Measurements from ENCODE around the gene RASSF1. TPM values are rescaled to one million over a fixed set of nuclear protein-coding genes. Genes with fewer than 3 reads are reported as not detected.

The RASSF1 gene
- total and polyA plus RNA-seq, 2 of the 4 experiments (the other 2 are of a cell fraction) = 17.4 to 53.4 TPM

DNA sequence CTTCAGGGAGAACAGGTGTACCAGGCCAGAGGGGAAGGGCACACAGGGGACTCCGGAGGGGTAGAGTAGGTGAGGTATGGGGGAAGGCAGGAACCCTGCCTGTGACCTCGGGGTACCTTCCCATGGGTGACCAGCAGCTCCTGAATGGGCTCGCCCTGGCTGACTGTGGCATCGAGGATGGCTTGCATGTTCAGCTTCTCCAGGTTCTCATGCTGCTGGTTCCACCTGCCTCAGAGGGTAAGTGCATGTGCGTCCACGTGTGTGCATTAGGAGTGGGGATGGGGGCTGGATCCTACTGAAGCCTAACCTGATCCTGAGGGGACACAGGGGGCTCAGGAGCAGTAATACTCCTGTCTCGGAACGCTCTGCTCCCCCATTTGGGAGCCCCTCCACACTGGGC, 4.4 kb upstream of the RASSF1 start:
- Histone ChIP-seq H4K20me1 (ENCODE audit: insufficient read depth, low read length) (peaks cover 2% of the 10 kb centered on the region), H3K18ac (ENCODE audit: low read depth, low read length) (no peak overlapping the region), H3K4me2 (ENCODE audit: low read depth, low read length) (peak overlapping the region; percentile 99), H3K79me1 (ENCODE audit: low read depth in 1 of 2, low read length in 2 of 2) (peaks cover 9 to 20% of the 10 kb centered on the region in 2 experiments), H2AK9ac (replicated peaks; ENCODE audit: low read depth, low read length, poor library complexity) (no peak overlapping the region), H3K9me3 (ENCODE audit: control insufficient read depth, insufficient read depth, low read length) (no peaks in the 10 kb centered on the region), H3K9me1 (ENCODE audit: insufficient read depth, low read length) (no peaks in the 10 kb centered on the region; the same call in none of the 2 replicates), H2BK15ac (ENCODE audit: low read depth, low read length) (no peak overlapping the region), H4K91ac (ENCODE audit: insufficient read depth, low read depth, low read length) (no peak overlapping the region), H3K36me3 (ENCODE audit: control insufficient read depth, insufficient read depth, low read length) (peaks cover 9% of the 10 kb centered on the region; the same call in 1 of the 2 replicates), H4K5ac (ENCODE audit: low read depth, low read length) (no peak overlapping the region), H4K8ac (ENCODE audit: low read depth in 2 of 2, low read length in 2 of 2) (no peak overlapping the region), H3K27me3 (ENCODE audit: control insufficient read depth, insufficient read depth, low read length) (no peaks in the 10 kb centered on the region), H3K9ac (ENCODE audit: low read depth, low read length) (no peak overlapping the region), H2AFZ (replicated peaks; ENCODE audit: low read length, poor library complexity) (peak overlapping the region; percentile 95), H3K14ac (replicated peaks; ENCODE audit: low read depth, low read length) (no peak overlapping the region), H3K4ac (ENCODE audit: low read depth, low read length) (no peak overlapping the region), H2AK5ac (ENCODE audit: low read depth, low read length) (no peak overlapping the region), H3K4me3 (ENCODE audit: insufficient read depth, low read depth, low read length) (peak overlapping the region; percentile 48; the same call in 1 of the 2 replicates), H2BK120ac (ENCODE audit: low read depth, low read length) (no peak overlapping the region), H2BK20ac (ENCODE audit: low read depth, low read length) (no peak overlapping the region), H3K27ac (ENCODE audit: insufficient read depth, low read length) (no peak overlapping the region), H2BK5ac (ENCODE audit: low read depth, low read length, poor library complexity, severe bottlenecking) (no peak overlapping the region), H3K23ac (ENCODE audit: low read depth, low read length) (no peak overlapping the region), H3K56ac (ENCODE audit: extremely low read depth, insufficient read depth, low read length) (no peak overlapping the region), H3K4me1 (ENCODE audit: control insufficient read depth, insufficient read depth, low read length) (peaks cover 15% of the 10 kb centered on the region)
- BruUV-seq (replicated peaks) = no TSS peak
- no peak for TF ChIP-seq CHD1 (IDR thresholded peaks at IDR 0.05; ENCODE audit: low read depth, low read length)
- no peak for TF ChIP-seq BHLHE40 (IDR thresholded peaks at IDR 0.05; ENCODE audit: low read depth, low read length)
- no peak for TF ChIP-seq RAD21 (IDR thresholded peaks at IDR 0.05; ENCODE audit: low read length)
- no peak for TF ChIP-seq POLR2A (IDR thresholded peaks at IDR 0.05; ENCODE audit: low read depth, low read length)
- TF ChIP-seq, protein P1, sequence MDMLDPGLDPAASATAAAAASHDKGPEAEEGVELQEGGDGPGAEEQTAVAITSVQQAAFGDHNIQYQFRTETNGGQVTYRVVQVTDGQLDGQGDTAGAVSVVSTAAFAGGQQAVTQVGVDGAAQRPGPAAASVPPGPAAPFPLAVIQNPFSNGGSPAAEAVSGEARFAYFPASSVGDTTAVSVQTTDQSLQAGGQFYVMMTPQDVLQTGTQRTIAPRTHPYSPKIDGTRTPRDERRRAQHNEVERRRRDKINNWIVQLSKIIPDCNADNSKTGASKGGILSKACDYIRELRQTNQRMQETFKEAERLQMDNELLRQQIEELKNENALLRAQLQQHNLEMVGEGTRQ (IDR thresholded peaks at IDR 0.05; ENCODE audit: low read depth, low read length) = no peak
- TF ChIP-seq FOS (IDR thresholded peaks at IDR 0.05; ENCODE audit: low read depth, low read length) = no peak
- TF ChIP-seq CEBPB (IDR thresholded peaks at IDR 0.05; ENCODE audit: low read depth, low read length) = no peak
- no peak for TF ChIP-seq MXI1 (IDR thresholded peaks at IDR 0.05; ENCODE audit: borderline replicate concordance, low read depth, low read length)
- no peak for TF ChIP-seq MAZ (IDR thresholded peaks at IDR 0.05; ENCODE audit: borderline replicate concordance, low read depth, low read length)
- no peak for TF ChIP-seq MAFK (IDR thresholded peaks at IDR 0.05; ENCODE audit: low read depth, low read length)
- no peak for TF ChIP-seq SMC3 (IDR thresholded peaks at IDR 0.05; ENCODE audit: low read depth, low read length)
- TF ChIP-seq RCOR1 (IDR thresholded peaks at IDR 0.05; ENCODE audit: insufficient replicate concordance, low read length) = no peak
- TF ChIP-seq, protein P2, sequence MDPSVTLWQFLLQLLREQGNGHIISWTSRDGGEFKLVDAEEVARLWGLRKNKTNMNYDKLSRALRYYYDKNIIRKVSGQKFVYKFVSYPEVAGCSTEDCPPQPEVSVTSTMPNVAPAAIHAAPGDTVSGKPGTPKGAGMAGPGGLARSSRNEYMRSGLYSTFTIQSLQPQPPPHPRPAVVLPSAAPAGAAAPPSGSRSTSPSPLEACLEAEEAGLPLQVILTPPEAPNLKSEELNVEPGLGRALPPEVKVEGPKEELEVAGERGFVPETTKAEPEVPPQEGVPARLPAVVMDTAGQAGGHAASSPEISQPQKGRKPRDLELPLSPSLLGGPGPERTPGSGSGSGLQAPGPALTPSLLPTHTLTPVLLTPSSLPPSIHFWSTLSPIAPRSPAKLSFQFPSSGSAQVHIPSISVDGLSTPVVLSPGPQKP (IDR thresholded peaks at IDR 0.05; ENCODE audit: borderline replicate concordance, low read depth, low read length) = no peak
- TF ChIP-seq NFE2L2 (IDR thresholded peaks at IDR 0.05; ENCODE audit: low read depth, low read length) = no peak
- in situ Hi-C loops (cut with MboI; ENCODE audit: low sequenced_read_pairs) (loop anchor here (5.0 to 25.0 kb wide), 4 partner anchors 202 to 1817 kb away; partner anchors contain the start of genes ABHD14B, GPR62, MANF and PCBP4), intact Hi-C loops (cut with micrococcal nuclease) (loop anchor here (5.0 kb wide), 1 partner anchor 1042 kb away; the partner anchor contains the start of gene MANF), dilution Hi-C loops (cut with HindIII; ENCODE audit: low sequenced_read_pairs, unreplicated experiment) (no loop called here)
- POLR2A ChIA-PET (ENCODE audit: unreplicated experiment) = no interaction called here
- CTCF ChIA-PET = interaction anchor here (0.6 kb wide), 1 partner anchor 197 kb away, joined by 5 read pairs; no protein-coding TSS in a partner anchor
- no peak for DNase-seq
- ATAC-seq (ENCODE audit: low read depth) = no peak
- WGBS, 2 experiments (ENCODE audit: extremely low coverage in 2 of 2, insufficient read length in 1 of 2) = 100% methylated on average over 1 of the region's 8 CpGs; no CpG with 5 or more reads in 1 of the 2 experiments

Data from IMR-90 (cell line).